ENCODE data around the gene GSTCD.

GSTCD gene

DNA sequence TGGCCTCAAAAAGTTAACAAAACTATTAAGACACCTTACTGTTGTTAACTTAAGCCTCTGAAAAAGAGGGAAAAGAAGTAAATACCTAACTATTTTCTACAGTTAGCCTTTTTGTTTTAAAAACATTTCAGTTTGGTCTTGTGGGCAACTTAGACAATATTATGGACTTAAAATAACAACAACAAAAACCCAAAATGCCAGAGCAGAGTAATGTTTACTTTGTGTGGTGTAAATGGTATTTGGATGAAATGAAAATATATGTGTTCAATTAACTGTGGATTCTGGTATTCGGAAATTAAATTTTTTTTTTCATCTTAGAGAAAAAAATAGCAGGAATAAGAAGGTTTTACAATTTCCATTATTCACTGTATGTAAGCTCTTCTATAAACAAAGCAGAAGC is 107.1 kb downstream of the GSTCD start:
- no peaks in the 10 kb centered on the region for H3K9me2 ChIP-seq (replicated peaks; ENCODE audit: low read depth, low read length)
- TF ChIP-seq, protein P1, sequence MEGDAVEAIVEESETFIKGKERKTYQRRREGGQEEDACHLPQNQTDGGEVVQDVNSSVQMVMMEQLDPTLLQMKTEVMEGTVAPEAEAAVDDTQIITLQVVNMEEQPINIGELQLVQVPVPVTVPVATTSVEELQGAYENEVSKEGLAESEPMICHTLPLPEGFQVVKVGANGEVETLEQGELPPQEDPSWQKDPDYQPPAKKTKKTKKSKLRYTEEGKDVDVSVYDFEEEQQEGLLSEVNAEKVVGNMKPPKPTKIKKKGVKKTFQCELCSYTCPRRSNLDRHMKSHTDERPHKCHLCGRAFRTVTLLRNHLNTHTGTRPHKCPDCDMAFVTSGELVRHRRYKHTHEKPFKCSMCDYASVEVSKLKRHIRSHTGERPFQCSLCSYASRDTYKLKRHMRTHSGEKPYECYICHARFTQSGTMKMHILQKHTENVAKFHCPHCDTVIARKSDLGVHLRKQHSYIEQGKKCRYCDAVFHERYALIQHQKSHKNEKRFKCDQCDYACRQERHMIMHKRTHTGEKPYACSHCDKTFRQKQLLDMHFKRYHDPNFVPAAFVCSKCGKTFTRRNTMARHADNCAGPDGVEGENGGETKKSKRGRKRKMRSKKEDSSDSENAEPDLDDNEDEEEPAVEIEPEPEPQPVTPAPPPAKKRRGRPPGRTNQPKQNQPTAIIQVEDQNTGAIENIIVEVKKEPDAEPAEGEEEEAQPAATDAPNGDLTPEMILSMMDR (conservative IDR thresholded peaks at IDR 0.05; ENCODE audit: low read length): no peak
- TF ChIP-seq EZH2phosphoT487 (IDR thresholded peaks at IDR 0.05; ENCODE audit: borderline replicate concordance): no peak
- H3K9me3 ChIP-seq (ENCODE audit: insufficient read depth, low read depth, low read length): 0 out of 2 replicates have a peak, but pooled peaks cover 3% of the 10 kb centered on the region
- no peaks in the 10 kb centered on the region for H3K27me3 ChIP-seq (ENCODE audit: insufficient read depth, low read length, poor library complexity, severe bottlenecking)
- no peak overlapping the region for H3K9ac ChIP-seq (ENCODE audit: low read depth, low read length, poor library complexity, severe bottlenecking)
- no peaks in the 10 kb centered on the region for H3K4me1 ChIP-seq (ENCODE audit: insufficient read depth, low read length, poor library complexity, severe bottlenecking)
- H3K4me2 ChIP-seq (ENCODE audit: low read depth, low read length, poor library complexity, severe bottlenecking): no peak overlapping the region
- H3K36me3 ChIP-seq (ENCODE audit: insufficient read depth, low read length): no peaks in the 10 kb centered on the region
- H2AFZ ChIP-seq (ENCODE audit: low read length): no peak overlapping the region
- H4K20me1 ChIP-seq (ENCODE audit: insufficient read depth, low read length, poor library complexity, severe bottlenecking): no peaks in the 10 kb centered on the region
- H3K79me2 ChIP-seq (ENCODE audit: insufficient read depth, low read length): no peaks in the 10 kb centered on the region
- H3F3A ChIP-seq (ENCODE audit: low read depth): no peaks in the 10 kb centered on the region
- no peak overlapping the region for H3K4me3 ChIP-seq (ENCODE audit: low read length, poor library complexity, severe bottlenecking)

GRCh38 chr4:105822061-105822460 is 113.5 kb downstream of the GSTCD start:
- Histone ChIP-seq H3K4me1 (ENCODE audit: insufficient read depth, low read length, poor library complexity, severe bottlenecking) (no peaks in the 10 kb centered on the region), H3K9ac (ENCODE audit: low read depth, low read length, poor library complexity, severe bottlenecking) (no peak overlapping the region), H3K4me3 (ENCODE audit: low read length, poor library complexity, severe bottlenecking) (no peak overlapping the region), H3F3A (ENCODE audit: low read depth) (no peaks in the 10 kb centered on the region), H3K9me2 (replicated peaks; ENCODE audit: low read depth, low read length) (no peaks in the 10 kb centered on the region), H3K36me3 (ENCODE audit: insufficient read depth, low read length) (no peaks in the 10 kb centered on the region), H3K9me3 (ENCODE audit: insufficient read depth, low read depth, low read length) (no peaks in the 10 kb centered on the region), H3K79me2 (ENCODE audit: insufficient read depth, low read length) (no peaks in the 10 kb centered on the region), H3K27me3 (ENCODE audit: insufficient read depth, low read length, poor library complexity, severe bottlenecking) (no peaks in the 10 kb centered on the region), H2AFZ (ENCODE audit: low read length) (no peak overlapping the region), H4K20me1 (ENCODE audit: insufficient read depth, low read length, poor library complexity, severe bottlenecking) (no peaks in the 10 kb centered on the region), H3K4me2 (ENCODE audit: low read depth, low read length, poor library complexity, severe bottlenecking) (no peak overlapping the region)
- TF ChIP-seq EZH2phosphoT487 (IDR thresholded peaks at IDR 0.05; ENCODE audit: borderline replicate concordance): no peak
- TF ChIP-seq, protein P1 (conservative IDR thresholded peaks at IDR 0.05; ENCODE audit: low read length): no peak

- Histone ChIP-seq H3K79me2 (ENCODE audit: insufficient read depth, low read length) (no peaks in the 10 kb centered on the region), H4K20me1 (ENCODE audit: insufficient read depth, low read length, poor library complexity, severe bottlenecking) (no peaks in the 10 kb centered on the region), H3K9me3 (ENCODE audit: insufficient read depth, low read depth, low read length) (no peaks in the 10 kb centered on the region), H3K36me3 (ENCODE audit: insufficient read depth, low read length) (no peaks in the 10 kb centered on the region), H3K27me3 (ENCODE audit: insufficient read depth, low read length, poor library complexity, severe bottlenecking) (no peaks in the 10 kb centered on the region), H3K4me2 (ENCODE audit: low read depth, low read length, poor library complexity, severe bottlenecking) (no peak overlapping the region), H3K9me2 (replicated peaks; ENCODE audit: low read depth, low read length) (no peaks in the 10 kb centered on the region), H3F3A (ENCODE audit: low read depth) (no peaks in the 10 kb centered on the region), H3K4me1 (ENCODE audit: insufficient read depth, low read length, poor library complexity, severe bottlenecking) (no peaks in the 10 kb centered on the region), H3K9ac (ENCODE audit: low read depth, low read length, poor library complexity, severe bottlenecking) (no peak overlapping the region), H2AFZ (ENCODE audit: low read length) (no peak overlapping the region), H3K4me3 (ENCODE audit: low read length, poor library complexity, severe bottlenecking) (no peak overlapping the region)
- TF ChIP-seq, protein P1 (conservative IDR thresholded peaks at IDR 0.05; ENCODE audit: low read length): no peak
- TF ChIP-seq EZH2phosphoT487 (IDR thresholded peaks at IDR 0.05; ENCODE audit: borderline replicate concordance): no peak
Measured at GRCh38 chr4:105828074-105828473, 119.5 kb downstream of the GSTCD start.

Measured in Loucy (cell line).